NCI-H2081 treated with DMSO at 0.1 percent for 48 hours (cell line): ENCODE measurements around the gene MAGI1.

ENCODE experiments used
- DNase-seq: peaks from one replicate; lab custom pipeline; 2025; lab: John Stamatoyannopoulos, UW

MAGI1 gene

GRCh38 chr3:65352951-65353350 lies 685.8 kb downstream of the MAGI1 start:
- DNase-seq = no peak

GRCh38 chr3:65351753-65352152 lies 687.0 kb downstream of the MAGI1 start:
- no peak for DNase-seq

DNA sequence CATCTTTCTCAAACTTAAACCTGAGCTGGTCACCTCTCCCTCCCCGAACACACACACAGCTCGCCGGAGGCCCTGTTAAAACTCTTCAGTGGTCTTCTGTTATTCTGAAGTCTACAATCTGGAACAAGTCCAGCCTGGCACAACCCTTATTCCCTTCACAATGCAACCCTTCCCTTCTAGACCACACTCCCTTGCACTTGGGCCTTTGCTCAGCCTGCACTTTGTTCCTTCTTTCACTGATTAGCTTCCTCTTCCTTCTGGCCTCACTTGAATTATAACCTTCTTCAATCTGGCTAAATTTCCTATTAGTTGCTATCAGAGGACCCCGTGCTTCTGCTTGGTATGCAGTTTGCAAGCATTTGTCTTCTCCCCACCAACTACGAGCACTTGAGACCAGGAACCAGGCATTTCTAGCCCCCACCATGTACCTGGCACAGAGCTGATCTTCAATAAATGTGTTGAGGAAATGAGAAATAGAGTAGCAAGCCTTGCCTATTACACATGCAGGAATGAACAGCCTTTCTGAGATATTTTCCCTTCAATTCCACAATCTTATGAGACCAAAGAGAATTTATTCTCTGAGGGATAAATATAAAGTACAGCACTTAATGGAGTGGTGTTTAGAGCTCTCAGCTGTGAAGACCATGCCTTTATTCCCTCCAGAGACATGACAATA lies 687.8 kb downstream of the MAGI1 start:
- no peak for DNase-seq

- DNase-seq = no peak
Observed at GRCh38 chr3:65348398-65348995, 690.2 kb downstream of the MAGI1 start.

- no peak for DNase-seq
Observed at GRCh38 chr3:65347166-65347565, 691.6 kb downstream of the MAGI1 start.

DNA sequence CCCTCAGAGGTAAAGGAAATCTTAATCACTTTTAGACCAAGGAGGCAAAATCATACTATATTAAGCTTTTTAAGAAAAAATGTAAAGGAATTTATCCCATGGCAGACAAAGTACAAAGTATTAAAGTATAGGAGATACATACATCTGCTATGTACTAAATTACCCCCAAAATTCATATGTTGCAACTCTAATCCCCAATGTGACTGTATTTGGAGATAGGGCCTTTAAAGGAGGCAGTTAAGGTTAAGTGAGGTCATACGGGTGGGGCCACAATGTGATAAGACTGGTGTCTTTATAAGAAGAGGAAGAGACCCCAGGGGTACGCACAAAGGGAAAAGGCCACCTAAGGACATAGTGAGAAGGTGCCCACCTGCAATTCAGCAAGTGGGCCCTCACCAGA lies 693.9 kb downstream of the MAGI1 start:
- DNase-seq = no peak

GRCh38 chr3:65344444-65344843 lies 694.3 kb downstream of the MAGI1 start:
- no peak for DNase-seq

DNA sequence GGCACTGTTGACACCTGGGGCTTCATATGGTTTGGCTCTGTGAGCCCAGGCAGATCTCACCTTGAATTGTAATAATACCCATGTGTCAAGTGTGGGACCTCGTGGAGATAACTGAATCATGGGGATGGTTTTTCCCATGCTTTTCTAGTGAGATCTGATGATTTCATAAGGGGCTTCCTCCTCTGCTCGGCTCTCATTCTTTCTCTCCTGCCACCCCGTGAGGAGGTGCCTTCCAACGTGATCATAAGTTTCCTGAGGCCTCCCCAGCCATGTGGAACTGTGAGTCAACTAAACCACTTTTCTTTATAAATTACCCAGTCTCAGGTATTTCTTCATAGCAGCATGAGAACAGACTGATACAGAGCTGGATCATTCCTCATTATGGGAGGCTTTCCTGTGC lies 695.0 kb downstream of the MAGI1 start:
- DNase-seq = no peak

DNA sequence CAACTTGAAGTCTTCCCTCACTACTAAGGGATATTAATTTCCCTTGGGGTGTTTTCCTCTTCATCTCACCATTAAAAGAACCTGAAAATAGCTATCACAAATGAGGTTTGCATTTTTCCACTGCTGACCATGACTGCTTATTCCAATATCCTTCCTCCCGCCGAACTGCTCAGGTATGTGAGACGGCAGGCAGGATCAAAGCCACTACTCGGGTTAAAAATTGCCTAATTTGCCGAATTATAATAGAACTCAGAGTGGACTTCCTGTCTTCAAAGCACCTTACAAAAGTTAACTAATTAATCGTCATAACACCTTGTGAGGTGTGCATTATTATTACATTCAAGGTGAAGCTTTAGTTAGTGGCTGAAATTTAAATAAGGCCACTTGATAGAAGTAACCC lies 695.7 kb downstream of the MAGI1 start:
- no peak for DNase-seq

GRCh38 chr3:65342084-65342683 lies 696.5 kb downstream of the MAGI1 start:
- DNase-seq = no peak

DNA sequence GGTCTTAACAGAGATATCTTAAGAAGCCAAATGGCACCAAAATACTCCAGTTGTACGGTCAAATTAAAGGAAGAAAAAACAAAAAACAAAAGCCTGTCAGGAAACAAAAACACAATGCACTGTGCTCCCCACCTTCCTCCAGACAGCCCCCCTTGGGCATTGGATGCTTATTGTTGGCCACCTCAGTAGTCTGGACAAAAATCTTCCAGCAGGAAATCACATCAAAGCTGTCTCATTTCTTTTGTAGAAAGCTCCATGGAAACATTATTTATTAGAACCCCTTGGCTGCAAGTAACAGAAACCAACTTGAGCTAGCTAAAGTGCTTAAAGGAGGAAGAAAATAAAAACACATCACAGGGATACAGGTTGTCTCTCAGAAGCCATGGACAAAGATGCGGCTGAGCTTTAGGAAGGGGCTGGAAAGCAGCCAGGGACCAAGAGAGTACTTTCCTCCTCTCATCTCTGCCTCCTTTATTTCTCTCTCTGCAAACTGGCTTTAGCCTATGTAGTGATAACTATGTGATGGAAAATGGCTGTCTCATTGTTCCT lies 699.5 kb downstream of the MAGI1 start:
- DNase-seq = no peak

- no peak for DNase-seq
Observed at GRCh38 chr3:65338571-65338970, 700.1 kb downstream of the MAGI1 start.

DNA sequence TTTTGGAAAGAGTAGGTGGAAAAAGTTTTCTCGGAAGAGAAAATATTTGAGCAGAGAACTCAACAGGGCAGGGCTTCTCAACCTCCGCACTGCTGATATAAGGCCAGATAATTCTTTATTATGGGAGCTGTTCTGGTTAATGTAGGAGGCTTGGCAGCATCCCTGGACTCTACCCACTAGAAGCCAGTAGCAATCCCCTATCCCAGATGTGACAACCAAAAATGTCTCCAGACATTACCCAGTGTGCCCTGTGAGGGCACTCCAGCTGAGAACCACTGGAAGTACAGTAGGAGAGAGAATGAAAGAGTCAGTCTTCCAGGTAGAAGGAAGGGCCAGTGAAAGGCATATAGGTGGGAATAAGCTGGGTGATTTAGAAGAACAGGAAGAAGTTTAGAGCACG lies 703.1 kb downstream of the MAGI1 start:
- no peak for DNase-seq

- no peak for DNase-seq
Observed at GRCh38 chr3:65334045-65334665, 704.6 kb downstream of the MAGI1 start.

DNA sequence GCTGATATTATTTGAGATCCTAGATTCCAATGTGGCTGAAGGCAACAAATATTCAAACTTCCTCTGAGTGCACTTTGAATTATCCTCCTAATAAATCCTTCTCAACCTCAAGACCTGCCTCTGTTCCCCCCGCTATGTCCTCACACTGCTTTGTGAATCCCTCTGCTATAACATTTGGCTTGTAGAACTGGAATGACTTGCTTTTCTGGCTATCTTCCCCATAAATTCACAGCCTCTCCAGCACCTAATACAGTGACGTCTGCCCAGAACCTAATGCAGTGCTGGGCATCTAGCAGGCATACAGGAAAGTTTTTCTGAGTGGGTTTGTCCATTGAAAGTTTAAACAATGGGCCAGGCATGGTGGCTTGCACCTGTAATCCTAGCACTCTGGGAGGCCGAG lies 707.0 kb downstream of the MAGI1 start:
- DNase-seq = no peak

GRCh38 chr3:65330072-65330471 lies 708.6 kb downstream of the MAGI1 start:
- DNase-seq = no peak

- no peak for DNase-seq
Observed at GRCh38 chr3:65328148-65328547, 710.6 kb downstream of the MAGI1 start.

- no peak for DNase-seq
Observed at GRCh38 chr3:65326574-65326973, 712.1 kb downstream of the MAGI1 start.

DNA sequence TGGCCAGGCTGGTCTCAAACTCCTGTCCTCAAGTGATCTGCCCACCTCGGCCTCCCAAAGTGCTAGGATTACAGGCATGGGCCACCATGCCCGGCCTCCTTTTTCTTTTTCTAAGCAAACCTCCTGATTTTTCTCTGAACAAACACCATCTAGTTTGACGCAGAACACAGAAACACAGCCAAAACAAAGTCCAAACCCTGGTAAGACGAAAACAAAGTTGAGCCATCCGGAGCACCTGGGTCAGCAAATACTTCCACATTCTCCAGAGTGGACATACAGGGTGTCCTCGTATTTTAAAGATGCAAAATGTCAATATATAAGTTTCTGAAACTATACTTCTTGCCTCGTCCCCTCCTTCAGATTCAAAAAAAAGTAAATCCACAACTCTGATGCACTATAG lies 715.8 kb downstream of the MAGI1 start:
- no peak for DNase-seq

DNA sequence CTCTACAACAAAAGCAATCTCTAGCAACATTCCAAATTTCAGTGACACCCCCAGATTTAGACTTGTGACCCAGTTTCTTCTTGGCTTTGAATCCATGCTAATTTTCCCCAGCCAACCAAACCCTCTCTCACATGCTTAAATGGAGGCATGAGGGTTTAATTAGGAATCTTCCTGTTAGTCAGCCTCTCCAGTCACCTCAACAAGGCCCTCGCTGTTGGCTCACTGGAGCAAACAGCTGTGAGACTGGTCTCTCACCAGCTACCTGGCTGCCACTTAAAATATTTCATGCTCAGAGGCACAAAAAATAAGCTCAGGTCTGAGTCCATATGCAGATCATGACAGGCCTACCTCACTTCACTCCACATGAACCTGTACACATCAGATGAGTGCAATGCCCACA lies 720.5 kb downstream of the MAGI1 start:
- no peak for DNase-seq

DNA sequence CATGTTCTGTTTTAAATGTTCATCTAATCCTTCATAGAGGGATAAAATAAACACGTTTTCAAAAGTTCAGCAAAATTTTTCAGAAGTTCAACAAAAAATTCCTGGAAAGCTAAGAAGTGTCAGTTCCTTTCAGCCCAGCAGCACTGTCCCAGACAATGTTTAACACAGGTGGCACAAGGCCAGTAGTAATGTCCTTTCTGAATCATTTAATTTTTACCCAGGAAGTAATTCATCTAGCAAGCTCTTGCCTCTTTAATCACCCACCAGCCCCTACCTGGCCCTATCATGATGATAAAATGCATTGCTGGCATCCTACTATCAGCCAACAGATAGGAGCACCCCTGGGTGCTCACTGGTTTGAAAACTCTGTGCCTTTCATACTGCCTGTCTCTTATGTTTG lies 723.8 kb downstream of the MAGI1 start:
- DNase-seq = no peak

GRCh38 chr3:65314269-65314668 lies 724.4 kb downstream of the MAGI1 start:
- DNase-seq = no peak

DNA sequence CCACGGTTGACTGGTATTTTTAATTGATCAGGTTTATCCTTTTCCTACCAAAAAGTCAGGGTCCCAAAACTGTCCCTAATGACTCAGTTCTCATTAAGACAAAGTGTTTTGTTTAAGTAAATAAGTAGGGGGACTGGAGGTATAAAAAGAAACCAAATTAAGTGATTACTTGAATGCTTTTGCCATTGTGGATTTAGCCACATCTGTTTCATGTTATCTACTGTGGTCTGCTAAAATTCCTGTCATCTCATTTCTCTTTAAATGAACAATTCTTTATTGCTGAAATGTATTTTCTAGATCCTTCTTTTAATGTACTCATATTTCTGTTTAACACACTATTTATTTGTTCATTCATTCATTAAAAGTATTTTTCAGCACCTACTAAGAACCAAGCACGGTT lies 725.1 kb downstream of the MAGI1 start:
- no peak for DNase-seq
